Astrocyte (in vitro differentiated cells and primary cell): ENCODE measurements around the gene ZBTB8B. TPM values are rescaled to one million over a fixed set of nuclear protein-coding genes. Genes with fewer than 3 reads are reported as not detected.
"Not testable (repeated sequence)": the region's sequence is repeated elsewhere in the genome, so short reads cannot be mapped to it uniquely, and the experiment has no call there.

Source experiments
- DNase-seq: peaks from one replicate; pipeline ENCODE4 v3.0.0-alpha.2; 2010; ENCODE audit warnings: low read depth
- FAIRE-seq: peaks from 2 replicates; lab custom pipeline; 2011; peaks lifted over from hg19 to GRCh38; lab: Jason Lieb, UNC
- H2AFZ ChIP-seq: 2 replicates; pipeline ENCODE4 v1.6.0; 2012; ENCODE audit warnings: low read depth, low read length, inconsistent platforms
- H3K27ac ChIP-seq: 2 replicates; pipeline ENCODE4 v1.5.1; 2011; ENCODE audit warnings: low read depth, low read length, inconsistent platforms
- H3K27me3 ChIP-seq: 2 replicates; pipeline ENCODE4 v1.6.0; 2011; ENCODE audit warnings: low read length, inconsistent platforms; ENCODE audit not compliant: insufficient read depth
- H3K36me3 ChIP-seq: 2 replicates; pipeline ENCODE4 v1.5.1; 2011; ENCODE audit warnings: low read length, inconsistent platforms; ENCODE audit not compliant: insufficient read depth
- H3K4me1 ChIP-seq: 2 replicates; pipeline ENCODE4 v1.5.1; 2011; ENCODE audit warnings: low read length, inconsistent platforms; ENCODE audit not compliant: insufficient read depth
- H3K4me2 ChIP-seq: 2 replicates; pipeline ENCODE4 v1.6.0; 2012; ENCODE audit warnings: low read length, inconsistent platforms
- H3K4me3 ChIP-seq: 2 replicates; pipeline ENCODE4 v1.5.1; 2011; ENCODE audit warnings: low read depth, mild to moderate bottlenecking, low read length, inconsistent platforms; ENCODE audit not compliant: insufficient read depth
- H3K79me2 ChIP-seq: 2 replicates; pipeline ENCODE4 v1.6.0; 2012; ENCODE audit warnings: mild to moderate bottlenecking, low read length, inconsistent platforms; ENCODE audit not compliant: insufficient read depth
- H3K9ac ChIP-seq: 2 replicates; pipeline ENCODE4 v1.6.0; 2012; ENCODE audit warnings: mild to moderate bottlenecking, low read length, inconsistent platforms
- H3K9me3 ChIP-seq: 2 replicates; pipeline ENCODE4 v1.5.1; 2012; ENCODE audit warnings: low read depth, mild to moderate bottlenecking, low read length, inconsistent platforms; ENCODE audit not compliant: insufficient read depth
- H4K20me1 ChIP-seq: 2 replicates; pipeline ENCODE4 v1.6.0; 2012; ENCODE audit warnings: low read length, inconsistent platforms; ENCODE audit not compliant: insufficient read depth
- H3K27ac Mint-ChIP-seq: one replicate; pipeline ENCODE4 v1.8.0; 2021; ENCODE audit warnings: mild to moderate bottlenecking, mixed read lengths; ENCODE audit not compliant: unreplicated experiment
- H3K27me3 Mint-ChIP-seq: one replicate; pipeline ENCODE4 v1.8.0; 2021; ENCODE audit warnings: low read depth, mixed read lengths; ENCODE audit not compliant: unreplicated experiment
- H3K36me3 Mint-ChIP-seq: one replicate; pipeline ENCODE4 v1.8.0; 2021; ENCODE audit warnings: low read depth, mixed read lengths; ENCODE audit not compliant: unreplicated experiment
- H3K4me1 Mint-ChIP-seq: one replicate; pipeline ENCODE4 v1.8.0; 2021; ENCODE audit warnings: low read depth, mixed read lengths; ENCODE audit not compliant: unreplicated experiment
- H3K4me3 Mint-ChIP-seq: one replicate; pipeline ENCODE4 v1.8.0; 2021; ENCODE audit warnings: mild to moderate bottlenecking, moderate library complexity, mixed read lengths; ENCODE audit not compliant: unreplicated experiment
- H3K9me3 Mint-ChIP-seq: one replicate; pipeline ENCODE4 v1.8.0; 2021; ENCODE audit warnings: mild to moderate bottlenecking, mixed read lengths; ENCODE audit not compliant: unreplicated experiment
- EZH2 ChIP-seq: IDR thresholded peaks from 2 replicates; pipeline ENCODE4 v1.6.1; 2012; ENCODE audit warnings: mild to moderate bottlenecking, low read length, inconsistent platforms; ENCODE audit not compliant: insufficient read depth
- total RNA-seq: library from RNA; stranded (reverse); gene quantifications from 2 replicates; pipeline ENCODE4 v1.2.1, GENCODE V29; 2021
- TF ChIP-seq, protein P1 (sequence below): IDR thresholded peaks from 2 replicates; pipeline ENCODE4 v1.5.1; 2011; ENCODE audit warnings: low read depth, mild to moderate bottlenecking, inconsistent platforms, low read length, moderate library complexity; ENCODE audit not compliant: insufficient read depth

Gene ZBTB8B
- total RNA-seq, 1 donor from 2014 or later, result 0.18 TPM

DNA sequence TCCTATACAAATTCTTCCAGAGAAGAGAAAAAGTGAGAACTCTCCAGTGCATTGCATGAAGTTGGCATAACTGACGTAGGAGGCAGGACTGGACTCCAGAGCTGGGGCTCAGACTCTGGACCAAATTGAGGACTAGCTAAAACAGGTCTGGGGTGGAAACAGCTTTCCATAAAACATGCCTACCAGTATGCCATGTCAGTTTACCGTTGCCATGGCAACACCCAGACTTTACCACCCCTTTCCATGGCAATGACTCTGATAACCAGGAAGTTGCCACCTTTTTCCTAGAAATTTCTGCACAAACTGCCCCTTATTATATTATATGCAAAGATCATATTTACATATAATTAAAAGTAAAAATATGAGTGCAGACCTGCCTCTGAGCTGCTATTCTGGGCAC is 8.9 kb upstream of the ZBTB8B start:
- H3K27me3 Mint-ChIP-seq, result no peaks in the 10 kb centered on the region
- peaks cover 14% of the 10 kb centered on the region for H3K9me3 ChIP-seq
- no peak for DNase-seq

DNA sequence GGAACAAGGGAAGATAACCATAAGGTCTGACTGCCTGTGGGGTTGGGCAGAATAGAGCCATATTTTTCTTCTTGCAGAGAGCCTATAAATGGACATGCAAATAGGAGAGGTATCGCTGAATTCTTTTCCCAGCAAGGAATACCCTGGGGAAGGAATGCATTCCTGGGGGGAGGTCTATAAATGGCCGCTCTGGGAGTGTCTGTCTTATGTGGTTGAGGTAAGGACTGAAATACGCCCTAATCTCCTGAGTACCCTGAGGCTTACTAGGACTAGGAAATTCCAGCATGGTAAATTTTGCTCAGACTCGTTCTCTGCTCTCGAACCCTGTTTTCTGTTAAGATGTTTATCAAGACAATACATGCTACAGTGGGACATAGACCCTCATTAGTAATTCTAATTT is 6.1 kb upstream of the ZBTB8B start:
- not testable (repeated sequence) for H2AFZ ChIP-seq, H3K27ac ChIP-seq, H3K27me3 ChIP-seq, H3K36me3 ChIP-seq, H3K4me1 ChIP-seq, H3K79me2 ChIP-seq, H3K27ac Mint-ChIP-seq, H3K4me2 ChIP-seq, H3K4me1 Mint-ChIP-seq, H4K20me1 ChIP-seq, H3K36me3 Mint-ChIP-seq, DNase-seq, H3K4me3 ChIP-seq, FAIRE-seq, H3K9me3 Mint-ChIP-seq, H3K4me3 Mint-ChIP-seq, H3K9ac ChIP-seq
- peaks cover 15% of the 10 kb centered on the region for H3K27me3 Mint-ChIP-seq
- peaks cover 14% of the 10 kb centered on the region for H3K9me3 ChIP-seq

More for the DNA sequence above, 8.9 kb upstream of the ZBTB8B start:
- Mint-ChIP-seq H3K4me3 (no peak overlapping the region), H3K36me3 (no peaks in the 10 kb centered on the region), H3K9me3 (peaks cover 6% of the 10 kb centered on the region), H3K4me1 (no peaks in the 10 kb centered on the region), H3K27ac (no peak overlapping the region)
- H3K9ac ChIP-seq, result no peak overlapping the region
- no peaks in the 10 kb centered on the region for H3K4me1 ChIP-seq
- no peaks in the 10 kb centered on the region for H3K27me3 ChIP-seq
- no peak for TF ChIP-seq EZH2
- TF ChIP-seq, protein P1, sequence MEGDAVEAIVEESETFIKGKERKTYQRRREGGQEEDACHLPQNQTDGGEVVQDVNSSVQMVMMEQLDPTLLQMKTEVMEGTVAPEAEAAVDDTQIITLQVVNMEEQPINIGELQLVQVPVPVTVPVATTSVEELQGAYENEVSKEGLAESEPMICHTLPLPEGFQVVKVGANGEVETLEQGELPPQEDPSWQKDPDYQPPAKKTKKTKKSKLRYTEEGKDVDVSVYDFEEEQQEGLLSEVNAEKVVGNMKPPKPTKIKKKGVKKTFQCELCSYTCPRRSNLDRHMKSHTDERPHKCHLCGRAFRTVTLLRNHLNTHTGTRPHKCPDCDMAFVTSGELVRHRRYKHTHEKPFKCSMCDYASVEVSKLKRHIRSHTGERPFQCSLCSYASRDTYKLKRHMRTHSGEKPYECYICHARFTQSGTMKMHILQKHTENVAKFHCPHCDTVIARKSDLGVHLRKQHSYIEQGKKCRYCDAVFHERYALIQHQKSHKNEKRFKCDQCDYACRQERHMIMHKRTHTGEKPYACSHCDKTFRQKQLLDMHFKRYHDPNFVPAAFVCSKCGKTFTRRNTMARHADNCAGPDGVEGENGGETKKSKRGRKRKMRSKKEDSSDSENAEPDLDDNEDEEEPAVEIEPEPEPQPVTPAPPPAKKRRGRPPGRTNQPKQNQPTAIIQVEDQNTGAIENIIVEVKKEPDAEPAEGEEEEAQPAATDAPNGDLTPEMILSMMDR, result no peak
- no peak overlapping the region for H3K4me3 ChIP-seq
- no peaks in the 10 kb centered on the region for H4K20me1 ChIP-seq
- no peaks in the 10 kb centered on the region for H3K36me3 ChIP-seq
- H3K79me2 ChIP-seq, result no peaks in the 10 kb centered on the region
- FAIRE-seq, result no peak
- no peak overlapping the region for H3K4me2 ChIP-seq
- H3K27ac ChIP-seq, result no peak overlapping the region
- no peak overlapping the region for H2AFZ ChIP-seq

DNA sequence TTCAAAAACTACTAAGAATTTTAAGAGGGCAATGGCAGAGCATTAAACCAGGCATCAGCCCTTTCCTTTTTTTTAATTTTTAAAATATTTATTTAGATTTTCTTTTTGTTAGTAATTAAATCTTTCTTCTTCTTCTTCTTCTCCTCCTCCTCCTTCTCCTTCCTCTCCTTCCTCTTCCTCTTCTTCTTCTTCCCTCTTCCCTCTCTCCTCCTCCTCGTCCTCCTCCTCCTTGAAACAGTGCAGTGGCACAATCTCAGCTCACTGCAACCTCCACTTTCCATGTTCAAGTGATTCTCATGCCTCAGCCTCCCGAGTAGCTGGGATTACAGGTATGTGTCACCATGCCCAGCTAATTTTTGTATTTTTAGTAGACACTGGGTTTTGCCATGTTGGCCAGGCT is 1.9 kb upstream of the ZBTB8B start:
- H3K36me3 Mint-ChIP-seq, H3K27ac Mint-ChIP-seq, H3K9me3 Mint-ChIP-seq, H3K79me2 ChIP-seq, H2AFZ ChIP-seq, H3K9ac ChIP-seq, FAIRE-seq, H3K4me3 ChIP-seq, H4K20me1 ChIP-seq, H3K27ac ChIP-seq, H3K4me2 ChIP-seq, H3K36me3 ChIP-seq, DNase-seq, H3K4me1 Mint-ChIP-seq, H3K4me3 Mint-ChIP-seq: not testable (repeated sequence)
- Histone ChIP-seq H3K9me3 (peaks cover 13% of the 10 kb centered on the region), H3K27me3 (peaks cover 28% of the 10 kb centered on the region), H3K4me1 (peaks cover 10% of the 10 kb centered on the region)
- H3K27me3 Mint-ChIP-seq, result peaks cover 20% of the 10 kb centered on the region
